ENCODE data around the gene SMYD5.
"Not testable (repeated sequence)": the region's sequence is repeated elsewhere in the genome, so short reads cannot be mapped to it uniquely, and the experiment has no call there.

DNA sequence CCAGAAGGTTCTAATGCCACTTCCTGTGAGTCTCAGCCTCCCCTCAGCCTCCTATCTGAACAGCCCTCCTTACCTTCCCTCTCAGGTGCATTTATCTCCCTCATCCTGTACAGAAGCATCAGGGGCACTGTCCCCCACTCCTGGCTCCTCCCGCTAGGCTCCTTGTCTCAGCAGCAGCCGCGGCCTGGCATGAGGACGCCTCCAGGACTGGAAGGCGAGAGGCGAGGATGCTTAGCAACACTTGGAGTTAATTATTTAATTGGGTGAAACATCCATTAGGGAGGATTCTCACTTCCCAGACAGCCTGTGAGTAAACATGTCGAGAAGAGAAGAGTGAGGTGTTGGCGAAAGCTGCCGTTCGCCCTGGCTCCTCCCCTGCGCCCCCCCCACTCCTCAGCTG, 48.1 kb upstream of the SMYD5 start:
- not testable (repeated sequence) for TF ChIP-seq POLR2A (IDR thresholded peaks at IDR 0.05; ENCODE audit: low read length); GATA1 (IDR thresholded peaks at IDR 0.05; ENCODE audit: low read depth, low read length)
